HEK293T (cell line): Measurements from ENCODE around the gene HIPK4.

Experiments used
- BHLHE40 ChIP-seq: fragments of 450-650 bp; IDR thresholded peaks from 2 replicates; pipeline ENCODE4 v1.6.1; 2016; ENCODE audit warnings: mild to moderate bottlenecking, moderate library complexity, borderline replicate concordance
- LEF1 ChIP-seq: fragments of 450-650 bp; IDR thresholded peaks from 2 replicates; pipeline ENCODE4 v1.6.1; 2017; ENCODE audit warnings: mild to moderate bottlenecking, borderline replicate concordance

- TF ChIP-seq BHLHE40 (no peak), LEF1 (no peak)
These were observed 15.9 kb downstream of the HIPK4 start for GRCh38 chr19:40374084-40374483.
